Endothelial cell of umbilical vein (primary cell): ENCODE measurements around the gene DHTKD1. TPM values are rescaled to one million over a fixed set of nuclear protein-coding genes. Genes with fewer than 3 reads are reported as not detected.

Source experiments
- BruUV-seq: library from RNA; stranded (reverse); fragments of 400-500 nt; replicated peaks from 2 replicates; lab custom pipeline; 2021; lab: Mats Ljungman, UMichigan
- CTCF ChIA-PET: fragments of 300-600, 350-600 bp; sonication (Branson Sonifier 250); formaldehyde crosslinking; loops from one replicate; lab custom pipeline; 2021; ENCODE audit warnings: antibody characterized with exemption, inconsistent platforms; lab: Charles Lee
- POLR2A ChIA-PET: fragments of 300-600, 350-600 bp; sonication (Branson Sonifier 250); formaldehyde crosslinking; loops from one replicate; lab custom pipeline; 2021; ENCODE audit warnings: antibody characterized with exemption, inconsistent platforms; lab: Charles Lee
- DNase-seq: peaks from one replicate; pipeline ENCODE4 v3.0.0-alpha.2; 2011; ENCODE audit warnings: low read depth, low spot score
- FAIRE-seq: peaks from 2 replicates; lab custom pipeline; 2011; peaks lifted over from hg19 to GRCh38; lab: Jason Lieb, UNC
- H2AFZ ChIP-seq: 2 replicates; pipeline ENCODE4 v1.6.0; 2012; ENCODE audit warnings: low read depth, low read length, control low read depth, inconsistent platforms
- H3K27ac ChIP-seq: 2 replicates; pipeline ENCODE4 v1.5.1; 2011; ENCODE audit warnings: low read depth, mild to moderate bottlenecking, control low read depth, low read length, moderate library complexity; ENCODE audit not compliant: insufficient read depth
- H3K27me3 ChIP-seq, 2 experiments: 2 replicates each; pipeline versions ENCODE4 v1.6.0 to v1.6.1; 2011; ENCODE audit warnings: low read length in 2 of 2, mixed read lengths in 1 of 2; ENCODE audit not compliant: control insufficient read depth in 2 of 2, insufficient read depth in 2 of 2
- H3K36me3 ChIP-seq, 2 experiments: 2 replicates in 1 of 2; 3 replicates in 1 of 2; pipeline ENCODE4 v1.5.1; 2011; ENCODE audit warnings: low read length in 2 of 2, mild to moderate bottlenecking in 1 of 2, moderate library complexity in 1 of 2; ENCODE audit not compliant: control insufficient read depth in 2 of 2, insufficient read depth in 2 of 2; ENCODE audit errors: extremely low read depth in 1 of 2
- H3K4me1 ChIP-seq: 3 replicates; pipeline ENCODE4 v1.5.1; 2011; ENCODE audit warnings: mild to moderate bottlenecking, low read length; ENCODE audit not compliant: control insufficient read depth, insufficient read depth; ENCODE audit errors: extremely low read depth
- H3K4me2 ChIP-seq: 2 replicates; pipeline ENCODE4 v1.6.1; 2011; ENCODE audit warnings: low read length, control low read depth, mixed read lengths; ENCODE audit not compliant: insufficient read depth
- H3K4me3 ChIP-seq, 3 experiments: fragments of 200-600 bp in 1 of 3; sonication (generic), shearing (Covaris generic) in 1 of 3; replicated peaks in 1 of 3; 2 replicates each; pipeline ENCODE4 v1.5.1; 2011 to 2016; ENCODE audit warnings: control low read depth in 3 of 3, low read length in 3 of 3, mild to moderate bottlenecking in 2 of 3, inconsistent platforms in 1 of 3, low read depth in 1 of 3, moderate library complexity in 1 of 3; ENCODE audit not compliant: insufficient read depth in 1 of 3
- H3K79me2 ChIP-seq: 2 replicates; pipeline ENCODE4 v1.6.0; 2012; ENCODE audit warnings: low read length, inconsistent platforms; ENCODE audit not compliant: control insufficient read depth, insufficient read depth
- H3K9ac ChIP-seq: replicated peaks from 2 replicates; pipeline ENCODE3; 2011; ENCODE audit warnings: low read length, control low read depth; ENCODE audit not compliant: insufficient read depth; ENCODE audit errors: extremely low read depth
- H3K9me1 ChIP-seq: replicated peaks from 3 replicates; pipeline ENCODE4 v1.6.0; 2011; ENCODE audit warnings: mild to moderate bottlenecking, low read length; ENCODE audit not compliant: control insufficient read depth, insufficient read depth; ENCODE audit errors: extremely low read depth
- H3K9me3 ChIP-seq: replicated peaks from 2 replicates; pipeline ENCODE4 v1.5.1; 2012; ENCODE audit warnings: low read length, inconsistent platforms; ENCODE audit not compliant: control insufficient read depth, insufficient read depth
- H4K20me1 ChIP-seq: replicated peaks from 2 replicates; pipeline ENCODE3; 2011; ENCODE audit warnings: mild to moderate bottlenecking, low read length; ENCODE audit not compliant: control insufficient read depth, insufficient read depth; ENCODE audit errors: extremely low read depth
- EZH2 ChIP-seq: IDR thresholded peaks from 2 replicates; pipeline ENCODE4 v1.6.1; 2012; ENCODE audit warnings: borderline replicate concordance, low read depth, mild to moderate bottlenecking, moderate library complexity, low read length, inconsistent platforms; ENCODE audit not compliant: severe bottlenecking
- FOS ChIP-seq: IDR thresholded peaks from 2 replicates; pipeline ENCODE4 v1.6.1; 2011; ENCODE audit warnings: mild to moderate bottlenecking, low read length, moderate library complexity, borderline replicate concordance; ENCODE audit not compliant: insufficient read depth
- GATA2 ChIP-seq: IDR thresholded peaks from 2 replicates; pipeline ENCODE4 v1.7.0; 2011; ENCODE audit warnings: low read depth, mild to moderate bottlenecking, moderate library complexity, mixed read lengths, low read length; ENCODE audit not compliant: insufficient read length, insufficient read depth
- JUN ChIP-seq: IDR thresholded peaks from 2 replicates; pipeline ENCODE4 v1.6.1; 2011; ENCODE audit warnings: borderline replicate concordance, low read depth; ENCODE audit not compliant: insufficient read length, insufficient read depth
- MYC ChIP-seq: IDR thresholded peaks from one replicate; pipeline ENCODE4 v1.6.1; 2011; ENCODE audit warnings: mild to moderate bottlenecking, low read depth, low read length
- POLR2A ChIP-seq: IDR thresholded peaks from 2 replicates; pipeline ENCODE4 v1.6.1; 2012; ENCODE audit warnings: low read depth, mild to moderate bottlenecking, control low read depth, low read length
- POLR2AphosphoS5 ChIP-seq: IDR thresholded peaks from 2 replicates; pipeline ENCODE4 v1.6.1; 2012; ENCODE audit warnings: low read depth, mild to moderate bottlenecking, control low read depth, low read length, moderate library complexity; ENCODE audit not compliant: insufficient read depth
- dilution Hi-C: fragments of 300-500 bp; cut with MboI; formaldehyde crosslinking; loops from one replicate; pipeline ENCODE4 v1.15.0; 2019; ENCODE audit warnings: low sequenced_read_pairs; ENCODE audit not compliant: extremely low pct_ligation_motif_present
- intact Hi-C: fragments of 100-400 bp; cut with micrococcal nuclease; formaldehyde crosslinking; loops from one replicate; pipeline ENCODE4 v1.10.0; 2022
- polyA plus RNA-seq, 4 experiments: library from polyadenylated mRNA; depleted of rRNA in 3 of 4; stranded (reverse) in 3 of 4; unstranded in 1 of 4; fragments of >200 nt; gene quantifications; 2 replicates each; pipeline versions ENCODE4 v1.2.1 to v1.2.3, GENCODE V29; 2011 to 2012; ENCODE audit warnings: missing spikeins in 1 of 4
- total RNA-seq: library from RNA; stranded (reverse); gene quantifications from 2 replicates; pipeline ENCODE4 v1.2.3, GENCODE V29; 2021
- TF ChIP-seq, protein P1 (sequence below): IDR thresholded peaks from 2 replicates; pipeline ENCODE4 v1.6.1; 2011; ENCODE audit not compliant: insufficient read depth, insufficient read length
- TF ChIP-seq, protein P2 (sequence below), 2 donors: IDR thresholded peaks; 1 replicate in 1 of 2; 2 replicates in 1 of 2; pipeline ENCODE4 v1.5.1; 2011; ENCODE audit warnings: low read length in 2 of 2, mild to moderate bottlenecking in 2 of 2, moderate library complexity in 2 of 2, control low read depth in 1 of 2, inconsistent platforms in 1 of 2, low read depth in 1 of 2; ENCODE audit not compliant: insufficient read depth in 1 of 2; ENCODE audit errors: extremely low read depth in 1 of 2

The DHTKD1 gene
- total and polyA plus RNA-seq, 2 donors (not counting 3 experiments of a cell fraction or from before 2014, with no cell fraction given), result 15.3 to 22.9 TPM

DNA sequence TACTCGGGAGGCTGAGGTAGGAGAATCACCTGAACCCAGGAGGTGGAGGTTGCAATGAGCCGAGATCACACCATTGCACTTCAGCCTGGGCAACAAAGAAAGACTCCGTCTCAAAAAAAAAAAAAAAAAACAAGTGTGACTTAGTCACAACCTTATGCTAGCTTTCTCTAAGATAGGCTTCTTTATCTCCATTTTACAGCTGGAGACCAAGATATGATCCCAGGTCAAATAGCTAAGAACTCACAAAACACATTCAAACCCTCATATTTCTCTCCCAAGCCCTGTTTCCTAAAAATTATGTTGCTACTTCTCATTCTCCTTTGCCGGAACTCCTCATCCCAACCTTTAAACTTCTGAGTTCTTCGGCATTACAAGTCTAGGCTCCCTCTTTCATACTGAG is 13.0 kb upstream of the DHTKD1 start:
- Histone ChIP-seq H3K36me3 (no peaks in the 10 kb centered on the region), H3K27me3 (peaks cover 0 to 1% of the 10 kb centered on the region in 2 experiments), H3K9me3 (no peaks in the 10 kb centered on the region), H2AFZ (no peak overlapping the region), H3K4me3 (no peak overlapping the region), H3K79me2 (no peaks in the 10 kb centered on the region), H3K4me1 (peaks cover 2% of the 10 kb centered on the region), H3K9me1 (no peaks in the 10 kb centered on the region), H3K27ac (no peak overlapping the region), H3K9ac (no peak overlapping the region), H4K20me1 (no peaks in the 10 kb centered on the region), H3K4me2 (no peak overlapping the region)
- TF ChIP-seq FOS (no peak), POLR2AphosphoS5 (no peak), MYC (no peak), GATA2 (no peak), POLR2A (no peak), EZH2 (no peak), JUN (no peak)
- TF ChIP-seq, protein P1, sequence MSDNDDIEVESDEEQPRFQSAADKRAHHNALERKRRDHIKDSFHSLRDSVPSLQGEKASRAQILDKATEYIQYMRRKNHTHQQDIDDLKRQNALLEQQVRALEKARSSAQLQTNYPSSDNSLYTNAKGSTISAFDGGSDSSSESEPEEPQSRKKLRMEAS, result no peak
- TF ChIP-seq, protein P2, sequence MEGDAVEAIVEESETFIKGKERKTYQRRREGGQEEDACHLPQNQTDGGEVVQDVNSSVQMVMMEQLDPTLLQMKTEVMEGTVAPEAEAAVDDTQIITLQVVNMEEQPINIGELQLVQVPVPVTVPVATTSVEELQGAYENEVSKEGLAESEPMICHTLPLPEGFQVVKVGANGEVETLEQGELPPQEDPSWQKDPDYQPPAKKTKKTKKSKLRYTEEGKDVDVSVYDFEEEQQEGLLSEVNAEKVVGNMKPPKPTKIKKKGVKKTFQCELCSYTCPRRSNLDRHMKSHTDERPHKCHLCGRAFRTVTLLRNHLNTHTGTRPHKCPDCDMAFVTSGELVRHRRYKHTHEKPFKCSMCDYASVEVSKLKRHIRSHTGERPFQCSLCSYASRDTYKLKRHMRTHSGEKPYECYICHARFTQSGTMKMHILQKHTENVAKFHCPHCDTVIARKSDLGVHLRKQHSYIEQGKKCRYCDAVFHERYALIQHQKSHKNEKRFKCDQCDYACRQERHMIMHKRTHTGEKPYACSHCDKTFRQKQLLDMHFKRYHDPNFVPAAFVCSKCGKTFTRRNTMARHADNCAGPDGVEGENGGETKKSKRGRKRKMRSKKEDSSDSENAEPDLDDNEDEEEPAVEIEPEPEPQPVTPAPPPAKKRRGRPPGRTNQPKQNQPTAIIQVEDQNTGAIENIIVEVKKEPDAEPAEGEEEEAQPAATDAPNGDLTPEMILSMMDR (IDR thresholded peaks at IDR 0.05; ENCODE audit: extremely low read depth in 1 of 2, insufficient read depth in 1 of 2, low read depth in 1 of 2, low read length in 2 of 2), result no peak
- dilution Hi-C loops, result no loop called here
- FAIRE-seq (no peak), DNase-seq (no peak)
- POLR2A ChIA-PET, result interaction anchor here (0.6 to 0.7 kb wide), 3 partner anchors 28 to 161 kb away, joined by 4 to 5 read pairs (median 5); no protein-coding TSS in a partner anchor
- intact Hi-C loops, result no loop called here
- CTCF ChIA-PET, result no interaction called here
- BruUV-seq, result no TSS peak
